Stromal cell of bone marrow (primary cell): ENCODE data around the gene SAYSD1.
A peak's percentile ranks its signal among the peaks of the same experiment; 100 is the strongest.

Source experiments
- DNase-seq: peaks from one replicate; pipeline ENCODE4 v3.0.0-alpha.2; 2012; ENCODE audit warnings: low read depth

The SAYSD1 gene

DNA sequence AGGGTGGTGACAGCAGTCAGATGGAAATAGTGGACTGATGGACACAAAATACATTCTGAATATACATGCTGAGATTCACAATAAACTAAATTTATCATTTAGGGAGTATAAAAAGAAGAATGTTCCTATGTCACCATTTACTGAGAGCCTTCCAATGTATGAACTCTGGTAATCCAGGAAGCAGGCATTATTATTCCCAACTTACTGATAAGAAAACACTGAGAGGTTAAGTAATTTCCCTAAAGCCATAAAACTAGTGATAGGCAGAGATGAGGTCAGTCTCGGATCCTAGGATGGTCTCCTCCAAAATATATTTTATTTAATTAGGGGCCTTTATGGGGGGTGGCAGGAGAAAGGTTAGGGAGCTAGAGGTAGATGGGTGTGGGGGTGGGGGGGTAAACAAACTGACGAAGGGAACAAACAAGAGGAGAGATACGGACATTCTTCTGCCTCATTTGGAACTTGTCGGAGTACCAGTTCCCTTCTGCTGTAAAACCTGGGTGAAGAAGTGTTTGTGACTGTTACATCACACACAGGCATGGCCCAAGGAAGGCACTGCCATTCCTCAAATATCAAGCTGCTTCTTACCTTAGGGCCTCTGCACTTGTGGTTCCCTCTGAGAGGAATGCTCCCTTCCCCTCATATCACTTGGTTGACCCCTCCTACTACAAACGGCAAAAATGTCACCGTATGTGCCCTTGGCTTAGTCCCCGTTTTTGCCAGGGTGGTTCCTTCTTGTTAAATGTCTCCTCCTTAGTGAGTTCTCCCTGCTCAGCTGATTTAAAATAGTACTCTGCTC lies 6.7 kb downstream of the SAYSD1 start:
- DNase-seq: no peak

DNA sequence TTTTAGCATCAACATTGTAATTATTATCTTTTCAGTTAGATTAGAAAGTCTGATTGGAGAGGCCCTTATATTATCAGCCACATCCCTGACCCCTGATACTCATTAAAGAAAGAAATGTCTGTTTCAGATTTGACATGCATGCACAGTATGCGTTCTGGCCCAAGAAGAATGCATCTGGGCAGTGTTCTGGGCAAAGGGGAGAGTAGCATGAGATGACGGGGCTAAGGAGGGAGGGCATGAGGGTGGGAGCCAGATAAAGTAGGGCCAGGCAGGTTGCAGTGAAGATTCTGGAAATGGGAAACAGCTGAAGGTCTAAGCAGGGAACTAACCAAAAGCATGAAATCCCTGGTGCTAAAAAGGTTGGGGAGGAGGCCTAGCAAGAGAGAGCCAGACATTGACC lies 7.3 kb downstream of the SAYSD1 start:
- DNase-seq: no peak

DNA sequence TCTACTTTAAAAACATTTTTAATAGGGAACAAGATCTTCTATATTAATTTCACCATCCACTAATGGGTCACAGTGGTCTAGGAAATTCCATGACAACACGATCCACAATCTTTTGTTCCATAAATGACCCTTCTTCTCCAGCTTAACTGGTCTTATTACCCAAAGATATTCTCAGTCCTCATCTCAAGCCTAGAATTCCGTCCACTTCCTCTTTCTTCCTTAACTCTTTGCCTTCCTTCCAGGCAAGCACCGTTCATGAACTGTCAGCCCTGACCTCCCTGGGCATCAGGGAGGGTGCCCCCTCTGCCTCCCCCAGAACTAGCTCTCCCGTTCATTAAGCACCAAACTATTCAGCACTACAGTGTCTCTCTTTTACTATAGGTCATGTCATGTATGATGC lies 8.0 kb downstream of the SAYSD1 start:
- DNase-seq: no peak

DNA sequence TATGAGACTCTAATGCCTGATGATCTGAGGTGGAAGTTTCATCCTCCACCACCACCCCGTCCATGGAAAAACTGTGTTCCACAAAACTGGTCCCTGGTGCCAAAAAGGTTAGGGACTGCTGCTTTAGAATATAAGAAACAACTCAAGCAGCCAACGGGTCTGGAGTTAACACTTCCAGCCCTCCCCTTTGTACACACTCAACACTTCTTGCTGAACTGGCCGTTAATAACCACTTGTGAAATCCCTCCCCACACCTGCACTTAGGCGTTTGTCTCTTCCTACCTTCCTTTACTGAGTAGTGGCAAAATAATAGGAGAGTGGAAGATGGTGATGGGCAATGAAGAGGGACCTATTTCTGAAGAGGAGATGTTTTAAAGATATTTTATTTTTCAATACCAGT lies 10.5 kb downstream of the SAYSD1 start:
- no peak for DNase-seq

DNA sequence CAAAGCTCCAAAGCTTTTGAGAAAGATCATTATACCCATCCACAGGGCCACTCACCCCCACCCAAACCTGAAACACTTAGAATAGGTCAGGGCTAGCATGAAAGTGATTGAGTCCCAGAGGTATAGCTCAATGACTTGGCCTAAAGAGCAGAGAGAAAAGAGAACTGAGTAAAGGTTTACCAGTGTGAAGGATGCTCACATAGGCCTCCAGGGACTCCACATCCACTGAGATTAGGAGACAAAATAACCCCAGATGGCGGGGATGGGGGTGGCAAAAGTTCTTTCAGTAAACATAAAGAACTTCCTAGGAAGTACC lies 12.2 kb downstream of the SAYSD1 start:
- no peak for DNase-seq

DNA sequence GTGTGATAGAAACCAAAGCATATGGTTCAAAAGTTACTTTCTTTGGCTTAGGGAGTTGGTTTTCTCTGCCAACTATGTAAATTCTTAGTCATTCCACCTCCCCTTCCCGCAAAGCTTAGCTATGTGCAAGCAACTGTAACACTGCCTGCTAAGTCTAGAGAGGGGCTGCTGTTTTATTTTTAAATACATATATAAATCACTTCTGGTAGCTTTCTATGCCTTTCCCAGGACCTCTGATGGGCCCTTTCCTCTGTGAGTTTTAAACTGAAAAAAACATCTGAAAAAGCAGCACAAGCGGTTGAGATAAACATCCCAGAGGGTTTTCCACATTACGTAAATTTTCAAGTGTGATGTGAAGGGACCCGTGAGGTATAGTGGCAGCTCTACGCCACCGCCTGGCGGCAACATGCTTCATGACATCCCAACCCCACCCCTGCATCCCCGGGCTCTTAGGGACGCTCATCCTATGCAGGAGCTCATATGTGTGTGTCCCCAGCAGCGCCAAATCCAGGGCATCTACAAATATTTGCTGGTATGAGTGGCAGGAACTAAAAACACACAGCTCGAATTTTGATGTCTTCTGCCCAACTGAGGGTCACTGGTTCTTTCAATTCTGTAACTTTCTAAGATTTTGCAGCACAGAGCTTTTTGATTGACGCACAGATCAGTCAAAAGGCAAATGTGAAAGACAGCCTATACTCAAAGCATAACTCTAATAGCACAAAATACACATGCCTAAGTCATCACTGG lies 12.7 kb downstream of the SAYSD1 start:
- peak; percentile 61 for DNase-seq

DNA sequence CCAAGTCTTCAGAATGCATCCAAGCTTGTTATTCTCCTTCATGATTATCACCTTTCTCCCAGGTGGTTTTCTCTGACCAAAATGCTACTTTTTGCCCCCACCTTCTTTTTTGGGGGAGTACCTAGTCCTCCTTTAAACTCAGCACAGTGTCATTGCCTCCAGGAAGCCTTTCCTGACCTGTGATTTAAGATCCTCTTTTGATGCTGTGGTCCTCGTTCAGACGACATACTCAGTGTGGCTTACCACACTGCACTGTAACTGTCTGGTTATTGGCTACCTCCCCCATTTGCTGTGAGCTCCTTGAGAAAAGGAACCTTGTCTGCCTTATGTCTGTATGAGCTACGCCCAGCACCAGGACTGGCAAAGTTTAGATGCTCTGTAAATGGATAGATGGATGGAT lies 14.6 kb downstream of the SAYSD1 start:
- DNase-seq: no peak

DNA sequence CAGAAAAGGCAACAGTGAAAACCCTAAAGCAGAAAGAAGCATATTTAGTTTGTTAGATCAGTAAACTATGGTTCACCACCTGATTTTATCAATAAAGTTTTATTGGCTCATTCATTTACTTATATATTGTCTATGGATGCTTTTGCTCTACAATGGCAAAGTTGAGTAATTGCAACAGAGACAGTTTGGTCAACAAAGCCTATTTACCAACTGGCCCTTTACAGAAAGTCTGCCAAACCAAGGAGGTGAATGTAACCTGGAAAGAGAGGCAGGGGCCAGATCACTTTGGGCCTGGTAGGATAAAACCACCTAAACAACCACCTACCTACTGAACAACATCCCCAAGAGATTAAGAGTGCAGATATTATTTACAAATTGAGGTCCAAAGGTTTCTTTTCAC lies 19.4 kb downstream of the SAYSD1 start:
- no peak for DNase-seq

DNA sequence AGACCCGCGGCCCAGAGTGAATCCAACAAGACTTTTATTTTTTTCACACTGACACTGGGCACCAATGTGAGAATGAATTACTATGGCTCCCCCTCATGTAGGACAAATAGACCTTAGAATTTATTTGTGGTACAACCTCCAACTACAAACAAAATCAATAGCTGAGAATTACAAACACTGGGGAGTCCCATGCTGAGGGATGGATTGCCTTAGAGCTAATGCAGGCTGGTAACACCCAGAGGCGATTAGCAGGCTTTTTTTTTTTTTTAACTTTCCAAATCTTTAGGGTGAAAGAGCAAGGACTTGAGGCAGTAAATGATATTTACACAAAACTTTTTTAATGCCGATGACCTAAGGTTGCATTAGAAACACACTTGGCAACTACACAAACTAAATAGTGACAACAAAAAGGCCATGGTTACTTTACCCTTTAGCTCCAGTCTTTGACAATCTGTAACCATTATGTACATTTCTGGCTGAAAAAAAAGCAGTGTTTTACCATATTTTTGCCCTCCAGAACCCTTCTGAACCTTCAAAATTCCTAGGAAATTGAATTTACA lies 21.8 kb downstream of the SAYSD1 start:
- no peak for DNase-seq

DNA sequence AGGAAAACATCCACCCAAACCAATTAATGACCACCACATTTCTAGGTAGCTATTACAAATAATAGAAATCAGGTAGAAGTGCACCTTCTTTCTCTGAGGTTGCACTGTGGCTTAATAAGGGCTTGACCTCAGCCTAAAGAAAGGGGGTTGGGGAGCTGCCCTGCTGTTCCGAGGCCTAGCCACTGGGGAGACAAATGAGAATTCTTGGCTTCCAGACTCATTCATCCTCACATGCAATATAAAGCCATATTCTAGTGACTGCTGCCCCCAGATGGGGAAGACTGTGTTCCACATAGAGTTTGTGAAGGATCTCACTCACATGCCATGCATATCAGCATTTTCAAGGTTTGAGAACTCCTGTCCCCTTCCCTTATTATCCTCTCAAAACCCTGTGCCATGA lies 22.9 kb downstream of the SAYSD1 start:
- DNase-seq: no peak

DNA sequence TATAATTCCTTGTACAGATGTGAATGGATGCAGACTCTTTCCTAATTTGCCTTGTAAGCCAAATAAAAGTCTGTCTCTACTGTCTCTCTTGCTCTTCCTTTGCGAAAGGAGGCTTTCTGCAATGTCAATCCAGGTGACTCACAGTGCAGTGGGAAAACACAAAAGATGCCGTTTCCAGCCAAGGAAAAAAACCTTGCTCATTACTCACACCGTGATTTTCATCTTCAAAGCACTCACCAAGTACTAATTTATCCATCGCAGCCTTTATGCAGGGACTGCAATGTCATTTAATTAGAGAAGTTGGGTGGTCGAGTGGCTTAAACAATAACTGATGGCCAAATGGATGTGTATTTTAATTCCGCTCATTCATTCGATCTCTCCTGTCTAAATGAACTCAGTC lies 23.8 kb downstream of the SAYSD1 start:
- no peak for DNase-seq

DNA sequence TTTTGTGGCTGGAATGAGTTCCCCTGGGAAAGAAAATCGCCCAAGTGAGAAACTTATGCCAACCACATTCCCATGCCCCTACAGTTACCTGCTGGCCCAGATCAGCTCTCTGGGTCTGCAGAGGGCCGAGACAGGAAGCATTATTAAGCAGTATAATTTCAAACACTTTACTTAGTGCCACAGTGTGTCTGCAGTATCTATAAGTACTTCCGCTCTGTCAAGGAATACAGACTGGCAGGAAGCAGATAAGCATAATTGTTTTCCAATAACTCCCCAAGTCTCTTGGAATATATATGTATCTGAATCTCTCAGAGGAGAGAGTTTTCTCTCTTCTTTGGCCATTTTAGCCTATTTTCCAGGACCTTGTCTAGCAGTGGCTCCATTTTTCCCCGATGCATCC lies 24.9 kb downstream of the SAYSD1 start:
- DNase-seq: no peak

DNA sequence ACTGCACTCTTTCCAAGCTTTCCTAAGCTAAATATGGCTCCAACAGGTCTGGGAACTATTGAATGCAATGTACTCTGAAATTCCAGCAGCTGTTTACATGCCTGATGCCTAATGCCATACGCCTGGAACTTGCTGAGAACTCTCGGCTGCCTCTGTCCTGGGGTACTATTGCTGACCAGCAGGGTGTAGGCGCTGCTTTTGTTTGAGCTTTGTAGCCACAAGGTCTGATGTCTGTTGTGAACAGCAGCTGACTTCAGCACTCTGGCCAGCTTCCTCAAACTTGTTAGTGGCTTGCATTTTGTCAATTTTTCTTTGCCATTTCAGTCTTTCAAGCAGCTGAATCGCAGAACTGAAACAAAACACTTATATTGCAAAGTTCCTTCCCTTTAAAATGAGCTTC lies 26.7 kb downstream of the SAYSD1 start:
- DNase-seq: peak; percentile 59

DNA sequence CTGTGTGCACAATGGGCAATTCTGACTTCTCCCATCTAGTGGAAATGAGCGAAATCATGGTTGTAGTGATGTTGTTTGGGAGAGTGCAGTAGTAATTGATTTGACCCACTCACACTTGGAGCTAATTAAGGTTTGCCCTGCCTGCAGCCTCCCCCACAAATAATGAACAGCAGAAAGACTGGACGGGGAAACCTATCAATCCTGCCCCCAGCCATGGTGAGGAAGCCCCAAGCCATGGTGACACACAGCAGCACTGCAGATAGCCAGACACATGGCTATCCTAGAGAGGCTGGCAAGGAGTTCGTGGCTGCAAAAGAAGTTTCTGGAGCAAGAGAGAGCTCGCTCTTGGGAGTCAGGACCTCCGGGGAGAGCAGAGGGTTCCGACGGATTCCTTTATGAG lies 27.8 kb downstream of the SAYSD1 start:
- no peak for DNase-seq

DNA sequence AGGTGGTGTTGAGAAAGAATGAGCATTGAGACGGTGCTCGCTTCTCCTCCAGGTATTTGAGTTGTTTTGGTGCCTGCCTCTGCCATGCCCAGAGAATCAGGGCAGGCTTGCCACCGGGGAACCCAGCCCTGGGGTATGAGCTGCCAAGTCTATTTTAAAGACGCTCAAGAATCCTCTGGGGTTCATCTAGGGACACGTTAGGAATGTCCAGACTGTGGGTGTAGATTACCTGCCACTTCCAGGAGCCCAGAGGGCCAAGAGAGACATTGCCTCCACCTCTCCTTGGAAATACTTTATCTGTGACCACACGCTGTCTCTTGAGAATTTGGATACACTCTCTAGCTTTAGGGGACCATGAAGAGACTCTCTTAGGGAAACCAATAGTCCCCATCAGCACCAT lies 28.3 kb downstream of the SAYSD1 start:
- DNase-seq: no peak

DNA sequence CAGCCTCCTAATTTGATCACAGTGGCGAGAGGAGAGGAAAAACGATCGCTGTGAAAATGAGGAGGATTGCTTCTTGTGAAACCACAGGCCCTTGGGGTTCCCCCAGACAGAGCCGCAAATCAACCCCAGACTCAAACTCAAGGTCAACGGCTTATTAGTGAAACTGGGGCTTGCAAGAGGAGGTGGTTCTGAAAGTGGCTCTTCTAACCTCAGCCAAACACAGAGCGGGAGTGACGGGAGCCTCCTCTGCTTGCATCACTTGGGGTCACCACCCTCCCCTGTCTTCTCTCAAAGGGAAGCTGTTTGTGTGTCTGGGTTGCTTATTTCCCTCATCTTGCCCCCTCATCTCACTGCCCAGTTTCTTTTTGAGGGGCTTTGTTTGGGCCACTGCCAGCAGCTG lies 28.7 kb downstream of the SAYSD1 start:
- DNase-seq: no peak

DNA sequence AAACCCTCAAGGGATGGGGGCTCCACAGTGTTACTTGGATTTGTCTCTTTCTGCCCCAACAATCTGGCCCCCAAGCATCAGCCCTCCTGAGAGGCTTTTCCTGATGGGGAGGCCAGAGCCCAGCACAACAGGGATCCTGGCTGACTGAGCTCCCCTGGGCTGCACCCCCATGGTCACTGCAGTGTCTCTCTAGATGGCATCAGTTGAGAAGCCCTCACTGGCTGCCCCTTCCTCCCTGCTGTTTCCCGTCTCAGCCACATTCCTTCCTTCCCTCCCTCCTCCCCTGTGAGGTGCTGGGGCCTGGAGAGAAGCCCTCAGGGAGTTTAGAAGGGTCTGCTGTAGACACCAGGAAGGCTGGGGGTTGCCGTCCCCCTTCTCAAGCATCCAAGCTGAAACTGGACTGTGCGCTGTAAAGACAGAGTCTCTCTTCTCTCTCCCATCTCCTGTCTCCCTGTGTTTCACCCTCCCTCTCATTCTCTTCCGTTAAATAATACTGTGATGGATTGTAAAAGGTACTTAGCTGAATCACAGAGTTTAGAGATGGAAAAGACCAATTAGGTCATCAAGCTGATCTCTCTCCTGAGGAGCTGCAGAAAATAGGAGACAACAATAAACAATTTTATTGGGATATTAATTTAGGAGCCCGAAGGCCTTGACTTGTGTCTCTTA lies 29.7 kb downstream of the SAYSD1 start:
- DNase-seq: no peak

DNA sequence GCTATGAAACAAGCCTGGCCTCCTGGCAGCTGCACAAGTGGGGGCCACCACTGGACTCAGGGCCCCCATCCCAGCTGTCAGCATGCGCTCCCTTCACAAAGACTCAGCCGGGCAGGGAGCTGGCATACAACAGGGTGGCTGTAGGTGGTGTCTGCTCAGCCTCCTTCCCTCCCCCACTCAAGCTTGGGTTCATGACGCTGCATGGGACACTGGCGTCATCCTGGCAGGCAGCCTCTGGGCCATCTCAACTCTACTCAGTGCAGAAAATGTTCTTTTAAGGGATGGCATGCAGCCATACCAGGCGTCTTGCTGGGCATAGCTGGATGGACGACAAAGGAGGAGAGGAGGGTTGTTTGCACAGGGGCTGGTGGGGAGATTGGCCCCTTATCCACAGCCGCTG lies 30.5 kb downstream of the SAYSD1 start:
- DNase-seq: no peak

DNA sequence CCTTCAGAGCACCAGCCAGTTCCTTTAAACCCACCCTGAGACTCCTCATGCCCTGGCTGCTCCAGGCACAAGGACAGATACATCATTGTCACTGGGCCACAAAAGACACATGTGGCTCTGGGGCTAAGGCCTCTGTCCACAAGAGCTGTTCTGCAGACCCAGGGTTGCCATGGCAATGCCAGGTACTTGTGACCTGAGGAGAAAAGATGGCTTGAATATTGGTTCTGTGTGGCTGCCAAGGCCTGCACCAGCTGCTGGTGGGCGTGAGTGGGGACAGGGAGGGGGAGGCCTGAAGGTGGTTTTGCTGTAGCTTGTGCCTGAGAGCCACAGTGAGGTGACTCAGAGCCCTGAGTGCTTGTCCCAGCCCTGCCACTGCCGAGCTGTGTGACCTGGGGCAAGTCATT lies 31.8 kb downstream of the SAYSD1 start:
- DNase-seq: no peak

DNA sequence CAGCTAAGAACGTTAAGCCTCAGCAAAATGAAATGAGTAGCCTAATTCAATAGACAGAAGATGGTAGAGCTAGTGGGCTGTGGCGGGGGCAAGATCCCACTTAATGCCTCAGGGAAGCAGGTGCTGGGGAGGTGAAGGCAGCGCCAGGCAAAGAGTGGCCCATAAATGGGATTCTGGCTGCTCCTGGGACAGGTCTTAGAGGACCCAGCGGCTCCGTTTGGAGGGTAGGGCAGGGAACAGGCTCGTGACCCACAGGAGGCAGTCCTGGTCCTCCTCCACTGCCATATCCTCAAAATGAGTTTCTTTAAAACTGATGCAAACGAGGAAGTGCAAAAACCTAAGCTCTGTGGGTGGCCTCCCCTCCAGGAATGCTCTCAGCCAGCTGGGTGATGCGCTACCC lies 32.7 kb downstream of the SAYSD1 start:
- no peak for DNase-seq

DNA sequence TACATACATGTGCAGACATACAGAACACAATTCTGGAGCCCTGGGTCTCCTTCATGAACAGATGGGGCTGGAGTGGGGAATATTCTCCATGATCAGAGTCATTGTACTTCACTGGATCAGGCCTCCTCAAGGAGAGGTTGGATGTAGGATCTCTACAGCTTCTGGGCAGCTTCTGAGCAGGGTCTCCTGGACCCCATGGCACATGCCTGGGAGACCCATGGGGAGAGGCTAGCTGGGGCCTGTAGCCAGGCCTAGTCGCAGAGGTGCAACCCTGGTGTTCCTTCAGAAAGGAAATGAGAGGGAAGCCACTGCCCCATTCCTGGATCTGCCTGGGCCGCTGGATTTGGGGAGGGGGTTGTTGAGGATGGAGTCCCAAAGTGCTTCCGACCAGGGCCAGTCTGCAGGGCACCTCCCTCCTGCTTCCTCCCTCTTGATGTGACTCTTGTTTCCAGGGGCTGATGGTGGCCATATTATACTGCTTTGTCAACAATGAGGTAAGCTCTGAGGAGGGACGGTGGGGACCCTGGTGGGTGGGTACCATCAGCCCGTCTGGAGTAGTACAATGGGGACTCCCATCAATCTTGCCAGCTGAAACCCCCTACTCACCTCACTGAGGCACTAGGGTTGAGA lies 34.6 kb downstream of the SAYSD1 start:
- no peak for DNase-seq
